GM19463 (cell line): ENCODE data around the gene IGSF21.
"Not testable (repeated sequence)": the region's sequence is repeated elsewhere in the genome, so short reads cannot be mapped to it uniquely, and the experiment has no call there.

Experiments
- ATAC-seq: cut with Tn5 transposase; IDR thresholded peaks from one replicate; pipeline ENCODE4 v1.9.1; 2021; ENCODE audit warnings: mild to moderate bottlenecking, moderate library complexity; ENCODE audit not compliant: unreplicated experiment

The IGSF21 gene

GRCh38 chr1:18414872-18415447 is 307.4 kb downstream of the IGSF21 start:
- no peak for ATAC-seq

DNA sequence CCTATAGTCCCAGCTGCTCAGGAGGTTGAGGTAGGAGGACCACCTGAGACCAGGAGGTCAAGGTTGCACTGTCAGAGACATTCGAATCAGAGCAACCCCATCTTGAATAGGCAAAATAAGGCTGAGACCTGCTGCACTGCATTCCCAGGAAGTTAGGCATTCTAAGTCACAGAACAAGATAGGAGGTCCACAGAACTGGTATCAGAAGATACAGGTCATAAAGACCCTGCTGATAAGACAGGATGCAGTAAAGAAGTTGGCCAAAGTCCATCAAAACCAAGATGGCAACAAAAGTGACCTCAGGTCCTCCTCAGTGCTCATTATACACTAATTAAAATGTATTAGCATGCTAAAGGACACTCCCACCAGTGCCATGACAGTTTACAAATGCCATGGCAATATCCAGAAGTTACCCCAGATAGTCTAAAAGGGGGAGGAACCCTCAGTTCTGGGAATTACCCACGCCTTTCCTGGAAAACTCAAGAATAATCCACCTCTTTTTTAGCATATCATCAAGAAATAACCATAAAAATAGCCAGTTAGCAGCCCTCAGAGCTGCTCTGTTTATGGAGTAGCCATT is 307.9 kb downstream of the IGSF21 start:
- ATAC-seq = no peak

DNA sequence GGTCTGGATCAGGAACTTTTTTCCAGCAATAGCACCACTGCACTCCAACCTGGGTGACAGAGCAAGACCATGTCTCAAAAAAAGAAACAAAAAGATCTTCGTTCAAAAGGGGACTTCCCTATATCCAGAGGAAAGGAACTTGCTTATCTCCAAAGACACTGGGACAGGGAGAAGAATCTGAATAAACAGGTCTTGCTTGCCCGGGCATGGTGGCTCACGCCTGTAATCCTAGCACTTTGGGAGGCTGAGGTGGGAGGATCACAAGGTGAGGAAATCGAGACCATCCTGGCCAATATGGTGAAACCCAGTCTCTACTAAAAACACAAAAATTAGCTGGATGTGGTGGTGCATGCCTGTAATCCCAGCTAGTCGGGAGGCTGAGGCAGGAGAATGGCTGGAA is 308.5 kb downstream of the IGSF21 start:
- not testable (repeated sequence) for ATAC-seq

DNA sequence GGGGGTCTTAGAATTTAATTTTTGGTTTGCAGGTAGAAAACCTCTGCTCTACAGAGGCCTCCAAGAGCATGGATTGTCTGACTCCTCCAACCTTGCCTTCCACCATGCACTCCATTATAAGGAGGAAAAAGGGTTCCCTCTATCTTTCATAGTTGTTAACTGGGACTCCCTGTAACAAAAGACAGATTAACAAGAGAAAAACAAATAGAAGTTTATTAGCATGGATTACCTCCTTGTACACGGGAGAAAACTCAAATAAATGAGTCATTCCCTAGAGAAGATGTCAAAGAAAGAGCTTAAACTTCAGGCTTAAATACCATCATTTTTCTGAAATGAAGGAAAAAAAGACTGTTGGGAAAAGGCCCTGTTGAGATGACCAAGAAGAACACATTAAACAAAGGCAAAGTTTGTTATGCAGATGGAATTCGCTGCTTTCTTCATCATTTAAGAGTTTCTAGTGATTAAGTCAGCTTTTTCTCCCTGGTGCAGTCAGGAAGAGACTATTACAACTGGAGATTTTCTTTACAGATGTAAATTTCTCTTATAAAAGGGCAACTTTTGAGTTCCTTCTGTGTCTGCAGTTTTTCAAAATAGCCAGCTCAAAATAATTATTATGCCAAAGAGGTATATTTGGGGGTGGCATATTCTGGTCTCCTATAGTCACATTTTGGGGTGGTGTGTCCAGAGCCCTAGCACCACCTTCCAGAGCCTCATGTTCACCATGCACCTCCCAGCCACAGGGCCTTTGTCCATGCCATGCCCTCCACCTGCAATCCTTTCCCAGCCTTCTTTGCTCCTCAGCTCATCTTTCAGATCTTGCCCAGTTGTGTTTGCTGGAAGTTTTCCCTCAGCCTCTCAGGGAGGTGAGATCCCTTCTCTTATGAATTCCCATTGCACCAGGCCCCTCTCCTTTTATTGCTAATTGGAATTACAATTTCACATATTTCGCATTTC is 310.0 kb downstream of the IGSF21 start:
- no peak for ATAC-seq

DNA sequence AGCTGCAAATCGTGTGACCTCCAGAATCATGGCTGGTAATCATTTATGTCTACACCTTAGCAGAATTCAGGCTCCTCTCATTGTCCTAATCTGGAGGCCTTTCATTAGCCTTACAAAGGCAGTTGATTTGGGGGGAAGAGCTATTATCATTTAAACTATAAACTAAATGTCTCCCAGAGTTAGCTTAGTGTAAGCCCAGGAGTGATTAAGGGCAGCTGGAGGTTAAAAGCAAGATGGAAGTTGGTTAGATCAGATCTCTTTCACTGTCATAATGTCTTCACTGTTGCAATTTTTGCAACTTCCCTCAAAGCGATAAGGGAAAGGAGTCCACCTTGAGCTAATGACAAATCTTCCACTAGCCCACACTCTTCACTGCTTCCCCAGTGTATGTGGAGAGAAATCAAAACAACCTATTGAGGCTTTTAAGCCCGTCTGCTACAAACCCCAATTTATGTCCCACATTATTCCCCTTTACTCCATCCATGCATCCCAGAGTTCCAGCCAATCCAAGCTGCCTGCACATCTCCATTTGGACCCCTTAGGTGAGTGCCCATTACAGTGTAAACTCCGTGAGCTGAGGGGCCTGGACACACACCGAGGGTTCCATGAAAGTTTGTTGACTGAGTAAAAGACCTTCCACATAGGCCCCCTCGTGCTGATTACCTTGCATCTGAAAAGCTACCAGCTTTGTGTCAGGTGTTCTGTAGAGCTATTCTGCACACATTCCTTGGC is 311.7 kb downstream of the IGSF21 start:
- ATAC-seq = no peak

DNA sequence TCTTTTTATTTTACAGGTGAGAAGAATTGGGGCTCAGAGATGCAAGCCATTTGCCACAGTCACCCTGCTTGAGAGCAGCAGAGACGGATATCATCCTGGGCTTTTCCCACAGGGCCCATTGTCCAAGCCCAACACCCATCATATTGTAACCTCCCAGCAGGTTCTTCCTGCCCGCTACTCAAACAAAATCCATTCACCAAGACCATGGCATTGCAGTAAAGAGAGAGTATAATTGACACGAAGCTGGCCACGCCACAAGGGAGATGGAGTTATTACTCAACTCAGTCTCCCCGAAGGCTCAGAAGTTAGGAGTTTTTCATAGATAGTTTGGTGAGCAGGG is 312.2 kb downstream of the IGSF21 start:
- ATAC-seq = no peak

- no peak for ATAC-seq
These were observed 314.6 kb downstream of the IGSF21 start for GRCh38 chr1:18422076-18422777.

DNA sequence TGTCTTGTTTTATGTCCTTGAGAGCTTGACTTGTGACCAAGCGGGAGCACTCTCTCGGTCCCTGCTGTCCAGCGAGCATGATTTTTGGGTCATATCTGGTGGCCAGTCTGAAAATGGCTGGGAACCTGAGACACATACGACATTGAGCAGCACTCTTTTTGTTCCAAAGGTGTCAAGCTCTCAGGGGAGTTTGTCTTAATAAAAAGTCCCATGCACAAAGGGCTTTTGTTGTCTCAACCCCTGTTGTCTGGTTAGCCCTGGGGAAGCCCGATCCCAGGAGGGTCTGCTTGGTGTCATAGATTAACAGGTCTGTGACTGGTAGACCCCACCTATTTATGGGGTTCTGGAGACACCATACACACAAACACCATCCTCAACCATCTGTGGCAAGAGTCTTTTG is 315.4 kb downstream of the IGSF21 start:
- ATAC-seq = no peak

- no peak for ATAC-seq
These were observed 319.0 kb downstream of the IGSF21 start for GRCh38 chr1:18426580-18426979.
